Stimulated activated CD8-positive, alpha-beta memory T cell treated with anti-CD3 and anti-CD28 coated beads, Interleukin-4, amount 100 ng/mL, for 24 hours (primary cell): Measurements from ENCODE around the gene TACC3.

Source experiments
- DNase-seq: peaks from one replicate; pipeline ENCODE4 v3.0.0-alpha.2; 2020; ENCODE audit warnings: low read depth

The TACC3 gene

GRCh38 chr4:1723131-1723801 is 1.9 kb downstream of the TACC3 start:
- no peak for DNase-seq

GRCh38 chr4:1725521-1725920 is 4.2 kb downstream of the TACC3 start:
- no peak for DNase-seq

GRCh38 chr4:1726146-1726934 is 5.0 kb downstream of the TACC3 start:
- DNase-seq = peak; percentile 86

GRCh38 chr4:1727117-1728031 is 6.1 kb downstream of the TACC3 start:
- no peak for DNase-seq

- DNase-seq = no peak
Observed at GRCh38 chr4:1728061-1728980, 7.0 kb downstream of the TACC3 start.

- DNase-seq = no peak
Observed at GRCh38 chr4:1730532-1731135, 9.3 kb downstream of the TACC3 start.

GRCh38 chr4:1731180-1731579 is 9.9 kb downstream of the TACC3 start:
- DNase-seq = no peak

- no peak for DNase-seq
Observed at GRCh38 chr4:1732911-1733310, 11.6 kb downstream of the TACC3 start.

GRCh38 chr4:1735215-1735614 is 13.9 kb downstream of the TACC3 start:
- DNase-seq = no peak

GRCh38 chr4:1736812-1737211 is 15.5 kb downstream of the TACC3 start:
- no peak for DNase-seq

GRCh38 chr4:1737666-1738065 is 16.3 kb downstream of the TACC3 start:
- DNase-seq = no peak

GRCh38 chr4:1738410-1738809 is 17.1 kb downstream of the TACC3 start:
- DNase-seq = no peak

GRCh38 chr4:1739358-1739757 is 18.0 kb downstream of the TACC3 start:
- no peak for DNase-seq

GRCh38 chr4:1740021-1740545 is 18.8 kb downstream of the TACC3 start:
- DNase-seq = no peak

GRCh38 chr4:1741208-1741607 is 19.9 kb downstream of the TACC3 start:
- DNase-seq = no peak

GRCh38 chr4:1743551-1743950 is 22.2 kb downstream of the TACC3 start:
- no peak for DNase-seq

GRCh38 chr4:1743975-1744374 is 22.7 kb downstream of the TACC3 start:
- DNase-seq = no peak

- no peak for DNase-seq
Observed at GRCh38 chr4:1744552-1744951, 23.2 kb downstream of the TACC3 start.

- DNase-seq = no peak
Observed at GRCh38 chr4:1745165-1745564, 23.8 kb downstream of the TACC3 start.

- DNase-seq = no peak
Observed at GRCh38 chr4:1745697-1746096, 24.4 kb downstream of the TACC3 start.

GRCh38 chr4:1746265-1746691 is 25.0 kb downstream of the TACC3 start:
- peak; percentile 78 for DNase-seq
